HG02981 (cell line): ENCODE measurements around the gene BATF3.
"Not testable (repeated sequence)": the region's sequence is repeated elsewhere in the genome, so short reads cannot be mapped to it uniquely, and the experiment has no call there.

Source experiments
- ATAC-seq: cut with Tn5 transposase; IDR thresholded peaks from one replicate; pipeline ENCODE4 v1.9.1; 2021; ENCODE audit warnings: mild to moderate bottlenecking, moderate library complexity; ENCODE audit not compliant: unreplicated experiment

The BATF3 gene

GRCh38 chr1:212699625-212700222 lies at the start of gene BATF3:
Gene BATF3 (minus strand): TSS chr1:212699840. CDS start chr1:212699762, 78 bp downstream.
- peak; percentile 14 for ATAC-seq

- ATAC-seq = no peak
Measured at GRCh38 chr1:212746546-212746945, 46.9 kb upstream of the BATF3 start.

- no peak for ATAC-seq
Measured at GRCh38 chr1:212745303-212745702, 45.7 kb upstream of the BATF3 start.

- ATAC-seq = no peak
Measured at GRCh38 chr1:212743901-212744475, 44.3 kb upstream of the BATF3 start.

- no peak for ATAC-seq
Measured at GRCh38 chr1:212738330-212738729, 38.7 kb upstream of the BATF3 start.

GRCh38 chr1:212737559-212737958 lies 37.9 kb upstream of the BATF3 start:
- ATAC-seq = no peak

GRCh38 chr1:212733109-212733508 lies 33.5 kb upstream of the BATF3 start:
- no peak for ATAC-seq

- no peak for ATAC-seq
Measured at GRCh38 chr1:212731630-212732029, 32.0 kb upstream of the BATF3 start.

- ATAC-seq = no peak
Measured at GRCh38 chr1:212728606-212729005, 29.0 kb upstream of the BATF3 start.

- ATAC-seq = no peak
Measured at GRCh38 chr1:212727386-212728181, 27.9 kb upstream of the BATF3 start.

GRCh38 chr1:212724679-212725078 lies 25.0 kb upstream of the BATF3 start:
- not testable (repeated sequence) for ATAC-seq

GRCh38 chr1:212722270-212722957 lies 22.8 kb upstream of the BATF3 start:
- no peak for ATAC-seq

- peak; percentile 61 for ATAC-seq
Measured at GRCh38 chr1:212721388-212722247, 22.0 kb upstream of the BATF3 start.

GRCh38 chr1:212719633-212720032 lies 20.0 kb upstream of the BATF3 start:
- no peak for ATAC-seq

GRCh38 chr1:212718499-212718898 lies 18.9 kb upstream of the BATF3 start:
- no peak for ATAC-seq

GRCh38 chr1:212716161-212716560 lies 16.5 kb upstream of the BATF3 start:
- no peak for ATAC-seq

GRCh38 chr1:212713465-212714136 lies 14.0 kb upstream of the BATF3 start:
- no peak for ATAC-seq

GRCh38 chr1:212712451-212713303 lies 13.0 kb upstream of the BATF3 start:
- ATAC-seq = no peak

- not testable (repeated sequence) for ATAC-seq
Measured at GRCh38 chr1:212711974-212712373, 12.3 kb upstream of the BATF3 start.
